Keratinocyte (primary cell): ENCODE results near the gene CLMN. TPM values are rescaled to one million over a fixed set of nuclear protein-coding genes. Genes with fewer than 3 reads are reported as not detected.

Experiments used
- DNase-seq: peaks from one replicate; pipeline ENCODE4 v3.0.0-alpha.2; 2011; ENCODE audit warnings: low read depth, missing footprints, low spot score
- FAIRE-seq: peaks from 2 replicates; lab custom pipeline; 2011; peaks lifted over from hg19 to GRCh38; lab: Jason Lieb, UNC
- H2AFZ ChIP-seq: 2 replicates; pipeline ENCODE4 v1.6.0; 2012; ENCODE audit warnings: low read length, control low read depth, inconsistent platforms; ENCODE audit not compliant: control insufficient read depth
- H3K27ac ChIP-seq: 2 replicates; pipeline ENCODE4 v1.5.1; 2011; ENCODE audit warnings: low read length; ENCODE audit not compliant: control insufficient read depth, insufficient read depth
- H3K27me3 ChIP-seq: 3 replicates; pipeline ENCODE4 v1.6.0; 2011; ENCODE audit warnings: low read length; ENCODE audit not compliant: control insufficient read depth, insufficient read depth; ENCODE audit errors: extremely low read depth
- H3K36me3 ChIP-seq, 2 experiments: 2 replicates in 1 of 2; 3 replicates in 1 of 2; pipeline ENCODE4 v1.5.1; 2011; ENCODE audit warnings: low read length in 2 of 2, mild to moderate bottlenecking in 1 of 2; ENCODE audit not compliant: control insufficient read depth in 2 of 2, insufficient read depth in 2 of 2; ENCODE audit errors: extremely low read depth in 1 of 2
- H3K4me1 ChIP-seq: 3 replicates; pipeline ENCODE4 v1.5.1; 2011; ENCODE audit warnings: low read length; ENCODE audit not compliant: control insufficient read depth, insufficient read depth; ENCODE audit errors: extremely low read depth
- H3K4me2 ChIP-seq: 3 replicates; pipeline ENCODE4 v1.6.0; 2011; ENCODE audit warnings: low read depth, low read length; ENCODE audit not compliant: control insufficient read depth, insufficient read depth; ENCODE audit errors: extremely low read depth
- H3K4me3 ChIP-seq, 3 experiments: fragments of 200-600 bp in 1 of 3; sonication (generic) in 1 of 3; 2 replicates in 2 of 3; 3 replicates in 1 of 3; pipeline ENCODE4 v1.5.1; 2011 to 2016; ENCODE audit warnings: low read length in 3 of 3, mild to moderate bottlenecking in 3 of 3, control low read depth in 2 of 3, inconsistent platforms in 1 of 3, low read depth in 1 of 3, mixed read lengths in 1 of 3, mixed run types in 1 of 3, moderate library complexity in 1 of 3; ENCODE audit not compliant: control insufficient read depth in 2 of 3, insufficient read depth in 2 of 3; ENCODE audit errors: extremely low read depth in 1 of 3
- H3K79me2 ChIP-seq: 2 replicates; pipeline ENCODE4 v1.6.0; 2012; ENCODE audit warnings: low read length; ENCODE audit not compliant: control insufficient read depth, insufficient read depth
- H3K9ac ChIP-seq: 3 replicates; pipeline ENCODE4 v1.6.0; 2011; ENCODE audit warnings: low read length; ENCODE audit not compliant: control insufficient read depth, insufficient read depth; ENCODE audit errors: extremely low read depth
- H3K9me1 ChIP-seq: 3 replicates; pipeline ENCODE4 v1.6.0; 2011; ENCODE audit warnings: low read length; ENCODE audit not compliant: control insufficient read depth, insufficient read depth; ENCODE audit errors: extremely low read depth
- H3K9me3 ChIP-seq: 2 replicates; pipeline ENCODE4 v1.5.1; 2012; ENCODE audit warnings: low read depth, low read length; ENCODE audit not compliant: control insufficient read depth
- H4K20me1 ChIP-seq: 3 replicates; pipeline ENCODE4 v1.6.0; 2011; ENCODE audit warnings: low read length; ENCODE audit not compliant: control insufficient read depth, insufficient read depth; ENCODE audit errors: extremely low read depth
- EZH2 ChIP-seq: IDR thresholded peaks from one replicate; pipeline ENCODE4 v1.6.1; 2012; ENCODE audit warnings: inconsistent platforms, mild to moderate bottlenecking, low read length, moderate library complexity
- dilution Hi-C: fragments of 300-500 bp; cut with MboI; formaldehyde crosslinking; loops from one replicate; pipeline ENCODE4 v1.7.0; 2020; ENCODE audit warnings: low sequenced_read_pairs; ENCODE audit not compliant: extremely low pct_ligation_motif_present
- polyA plus RNA-seq, 5 experiments: library from polyadenylated mRNA; depleted of rRNA in 3 of 5; stranded (reverse) in 3 of 5; stranded (forward) in 1 of 5; unstranded in 1 of 5; fragments of >200 nt; gene quantifications; 1 replicate in 1 of 5; 2 replicates in 3 of 5; 3 replicates in 1 of 5; pipeline versions ENCODE4 v1.2.1 to v1.2.3, GENCODE V29; 2011 to 2012; ENCODE audit warnings: missing spikeins in 2 of 5, low read depth in 1 of 5, low replicate concordance in 1 of 5
- small RNA-seq, 3 experiments: library from RNA; depleted of rRNA; stranded (forward); fragments of <200 nt; gene quantifications; one replicate each; pipeline ENCODE3, GENCODE V24; 2012; ENCODE audit warnings: low read depth in 3 of 3, low replicate concordance in 1 of 3; ENCODE audit not compliant: insufficient read length in 3 of 3
- TF ChIP-seq, protein P1 (sequence below), 3 experiments: IDR thresholded peaks in 1 of 3; conservative IDR thresholded peaks in 1 of 3; optimal IDR thresholded peaks in 1 of 3; 2 replicates in 2 of 3; 3 replicates in 1 of 3; pipeline versions ENCODE3 to v1.5.1; 2011; ENCODE audit warnings: low read length in 3 of 3, mild to moderate bottlenecking in 3 of 3, moderate library complexity in 2 of 3, control low read depth in 1 of 3, inconsistent platforms in 1 of 3; ENCODE audit not compliant: insufficient read depth in 2 of 3; ENCODE audit errors: extremely low read depth in 1 of 3

CLMN gene
- polyA plus RNA-seq, 1 donor (not counting 4 experiments of a cell fraction or from before 2014, with no cell fraction given) = 6.1 TPM

DNA sequence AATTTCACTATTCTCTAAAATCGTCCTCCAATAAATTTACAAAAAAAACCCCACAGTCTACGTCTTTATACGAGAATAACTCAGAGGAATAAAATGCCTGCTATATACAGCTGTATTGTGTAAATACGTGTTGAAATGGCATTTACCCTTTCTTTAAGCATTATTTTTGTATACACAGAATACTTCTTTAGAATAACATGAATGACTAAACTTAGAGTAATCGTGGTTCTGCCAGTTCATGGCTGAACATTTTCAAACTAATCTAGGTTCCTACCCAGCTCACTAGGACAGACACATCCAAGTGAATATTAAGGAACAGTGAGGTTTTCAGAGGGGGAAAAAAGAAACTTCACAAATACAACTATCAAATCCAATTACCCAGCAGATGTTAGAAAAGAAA lies 186.9 kb downstream of the CLMN start:
- Histone ChIP-seq H4K20me1 (no peaks in the 10 kb centered on the region), H3K4me3 (no peak overlapping the region), H3K9me3 (no peaks in the 10 kb centered on the region), H3K27ac (no peak overlapping the region), H3K9ac (no peak overlapping the region), H3K27me3 (no peaks in the 10 kb centered on the region), H3K36me3 (peaks cover 3 to 7% of the 10 kb centered on the region in 2 experiments), H3K4me1 (no peaks in the 10 kb centered on the region), H3K4me2 (no peak overlapping the region), H2AFZ (no peak overlapping the region), H3K79me2 (peaks cover 36% of the 10 kb centered on the region), H3K9me1 (no peaks in the 10 kb centered on the region)
- dilution Hi-C loops = no loop called here
- FAIRE-seq = no peak
- DNase-seq = no peak
- TF ChIP-seq, protein P1, sequence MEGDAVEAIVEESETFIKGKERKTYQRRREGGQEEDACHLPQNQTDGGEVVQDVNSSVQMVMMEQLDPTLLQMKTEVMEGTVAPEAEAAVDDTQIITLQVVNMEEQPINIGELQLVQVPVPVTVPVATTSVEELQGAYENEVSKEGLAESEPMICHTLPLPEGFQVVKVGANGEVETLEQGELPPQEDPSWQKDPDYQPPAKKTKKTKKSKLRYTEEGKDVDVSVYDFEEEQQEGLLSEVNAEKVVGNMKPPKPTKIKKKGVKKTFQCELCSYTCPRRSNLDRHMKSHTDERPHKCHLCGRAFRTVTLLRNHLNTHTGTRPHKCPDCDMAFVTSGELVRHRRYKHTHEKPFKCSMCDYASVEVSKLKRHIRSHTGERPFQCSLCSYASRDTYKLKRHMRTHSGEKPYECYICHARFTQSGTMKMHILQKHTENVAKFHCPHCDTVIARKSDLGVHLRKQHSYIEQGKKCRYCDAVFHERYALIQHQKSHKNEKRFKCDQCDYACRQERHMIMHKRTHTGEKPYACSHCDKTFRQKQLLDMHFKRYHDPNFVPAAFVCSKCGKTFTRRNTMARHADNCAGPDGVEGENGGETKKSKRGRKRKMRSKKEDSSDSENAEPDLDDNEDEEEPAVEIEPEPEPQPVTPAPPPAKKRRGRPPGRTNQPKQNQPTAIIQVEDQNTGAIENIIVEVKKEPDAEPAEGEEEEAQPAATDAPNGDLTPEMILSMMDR (optimal IDR thresholded peaks at IDR 0.05 in 1 of 3, IDR thresholded peaks at IDR 0.05 in 1 of 3, conservative IDR thresholded peaks at IDR 0.05 in 1 of 3; ENCODE audit: extremely low read depth in 1 of 3, insufficient read depth in 2 of 3, low read length in 3 of 3) = no peak
- TF ChIP-seq EZH2 = no peak

Small RNAs within 50 kb of the gene (small RNA-seq; reads per million reads assigned to genes)
- gene MIR3173 = 0 to 0.33 (median 0) reads per million in 3 experiments

Other genes with a start within 250 kb of the CLMN start
- gene DICER1, start 162.4 kb downstream of the CLMN start, polyA plus RNA-seq = 25.3 to 31.6 TPM (median 30.9 TPM) in 3 replicates
- 0.32 to 1.3 TPM (median 1.0 TPM) in 3 replicates for gene SYNE3, start 196.7 kb upstream of the CLMN start, polyA plus RNA-seq
- 28.2 to 60.9 TPM (median 42.7 TPM) in 3 replicates for gene GLRX5, start 215.1 kb upstream of the CLMN start, polyA plus RNA-seq